ENCODE data around the gene OPRD1.

OPRD1 gene

DNA sequence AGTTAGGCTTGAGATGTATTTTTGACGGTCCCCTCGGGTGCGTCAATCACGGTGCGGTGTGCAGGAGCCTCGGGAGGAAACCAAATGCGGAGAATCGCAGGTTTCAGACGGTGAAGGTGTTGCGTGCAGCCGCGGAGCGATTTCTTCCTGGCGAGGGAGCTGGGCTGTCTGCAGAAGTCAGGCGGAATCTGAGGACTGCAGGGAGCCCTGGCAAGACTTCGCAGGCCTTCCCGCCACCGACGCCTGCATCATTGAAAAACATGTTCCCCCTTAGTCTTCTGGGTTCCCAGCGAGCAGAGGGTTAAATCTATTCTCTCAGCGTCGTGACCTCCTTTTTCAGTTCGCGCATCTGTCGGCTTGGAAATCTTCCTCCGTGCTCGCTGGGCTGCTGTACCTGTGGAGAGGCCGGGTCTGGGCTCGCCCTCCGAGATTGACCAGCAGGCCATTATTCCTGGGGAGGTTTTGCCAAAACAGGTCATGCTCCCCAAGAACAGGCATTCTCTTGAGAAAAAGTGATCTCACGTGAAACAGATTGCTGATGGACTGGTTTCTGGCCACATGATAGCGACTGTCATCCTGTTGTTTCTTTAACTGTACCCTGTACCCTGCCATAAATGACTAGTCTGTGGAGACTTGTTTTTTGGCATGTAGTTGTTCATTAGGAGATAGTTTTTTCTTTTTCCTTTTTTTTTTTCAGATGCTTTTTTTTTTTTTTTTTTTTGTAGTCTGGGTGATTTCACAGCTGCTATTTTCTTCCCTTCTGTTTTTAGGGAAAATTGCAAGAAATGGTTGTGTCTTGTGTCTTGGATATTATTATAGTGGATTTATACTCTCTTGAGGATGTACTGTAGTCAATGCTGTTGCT is 103.3 kb downstream of the OPRD1 start:
- DNase-seq (ENCODE audit: low spot score), result peak; percentile 30
- ChIA-PET CTCF (interaction anchor here (0.6 to 1.1 kb wide), 4 partner anchors 14 to 252 kb away, joined by 3 to 6 read pairs (median 3); no protein-coding TSS in a partner anchor), POLR2A (ENCODE audit: low non-redundant PET) (no interaction called here)
- H3K27ac ChIP-seq, result peak overlapping the region; percentile 55
- TF ChIP-seq, protein P1, sequence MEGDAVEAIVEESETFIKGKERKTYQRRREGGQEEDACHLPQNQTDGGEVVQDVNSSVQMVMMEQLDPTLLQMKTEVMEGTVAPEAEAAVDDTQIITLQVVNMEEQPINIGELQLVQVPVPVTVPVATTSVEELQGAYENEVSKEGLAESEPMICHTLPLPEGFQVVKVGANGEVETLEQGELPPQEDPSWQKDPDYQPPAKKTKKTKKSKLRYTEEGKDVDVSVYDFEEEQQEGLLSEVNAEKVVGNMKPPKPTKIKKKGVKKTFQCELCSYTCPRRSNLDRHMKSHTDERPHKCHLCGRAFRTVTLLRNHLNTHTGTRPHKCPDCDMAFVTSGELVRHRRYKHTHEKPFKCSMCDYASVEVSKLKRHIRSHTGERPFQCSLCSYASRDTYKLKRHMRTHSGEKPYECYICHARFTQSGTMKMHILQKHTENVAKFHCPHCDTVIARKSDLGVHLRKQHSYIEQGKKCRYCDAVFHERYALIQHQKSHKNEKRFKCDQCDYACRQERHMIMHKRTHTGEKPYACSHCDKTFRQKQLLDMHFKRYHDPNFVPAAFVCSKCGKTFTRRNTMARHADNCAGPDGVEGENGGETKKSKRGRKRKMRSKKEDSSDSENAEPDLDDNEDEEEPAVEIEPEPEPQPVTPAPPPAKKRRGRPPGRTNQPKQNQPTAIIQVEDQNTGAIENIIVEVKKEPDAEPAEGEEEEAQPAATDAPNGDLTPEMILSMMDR (conservative IDR thresholded peaks at IDR 0.05; ENCODE audit: low read depth), result no peak

DNA sequence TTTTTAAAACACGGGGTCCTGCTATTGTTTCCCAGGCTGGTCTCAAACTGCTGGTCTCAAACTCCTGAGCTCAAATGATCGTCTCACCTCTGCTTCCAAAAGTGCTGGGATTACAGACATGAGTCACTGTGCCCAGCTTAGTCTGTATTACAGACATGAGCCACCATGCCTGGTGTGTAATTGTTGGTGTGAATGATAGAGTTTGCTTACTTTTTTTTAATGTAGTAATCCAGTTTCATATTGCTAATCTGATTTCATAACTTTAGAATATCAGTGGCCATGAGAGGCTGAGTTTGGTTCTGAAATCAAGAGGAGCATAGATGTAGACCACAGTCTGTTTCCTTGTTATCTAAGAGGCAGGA is 105.8 kb downstream of the OPRD1 start:
- no peak overlapping the region for H3K27ac ChIP-seq
- no peak for DNase-seq (ENCODE audit: low spot score)
- TF ChIP-seq, protein P1 (conservative IDR thresholded peaks at IDR 0.05; ENCODE audit: low read depth), result no peak
- POLR2A ChIA-PET (ENCODE audit: low non-redundant PET), result no interaction called here
- CTCF ChIA-PET, result interaction anchor here (0.7 to 1.0 kb wide), 2 partner anchors 118 to 163 kb away, joined by 4 to 5 read pairs; no protein-coding TSS in a partner anchor

Data from RWPE1 (cell line).